Breast epithelium (tissue), 3 donors: ENCODE measurements around the gene TMEM170B.

ENCODE experiments used
- POLR2A ChIP-seq: fragments of 450-650 bp; IDR thresholded peaks from one replicate; pipeline ENCODE4 v1.6.1; 2016; ENCODE audit warnings: antibody characterized with exemption, mild to moderate bottlenecking, moderate library complexity
- POLR2AphosphoS5 ChIP-seq, 3 donors: sonication (generic); formaldehyde crosslinking; IDR thresholded peaks; one replicate each; pipeline ENCODE4 v1.6.1; 2017; ENCODE audit warnings: antibody characterized with exemption in 3 of 3
- TF ChIP-seq, protein P1 (sequence below), 3 donors: fragments of 450-650 bp; IDR thresholded peaks; one replicate each; pipeline ENCODE4 v1.5.1; 2016 to 2017; ENCODE audit warnings: antibody characterized with exemption in 3 of 3, mild to moderate bottlenecking in 3 of 3, moderate library complexity in 3 of 3

GRCh38 chr6:11563793-11564192 is 26.2 kb downstream of the TMEM170B start:
- TF ChIP-seq, protein P1, sequence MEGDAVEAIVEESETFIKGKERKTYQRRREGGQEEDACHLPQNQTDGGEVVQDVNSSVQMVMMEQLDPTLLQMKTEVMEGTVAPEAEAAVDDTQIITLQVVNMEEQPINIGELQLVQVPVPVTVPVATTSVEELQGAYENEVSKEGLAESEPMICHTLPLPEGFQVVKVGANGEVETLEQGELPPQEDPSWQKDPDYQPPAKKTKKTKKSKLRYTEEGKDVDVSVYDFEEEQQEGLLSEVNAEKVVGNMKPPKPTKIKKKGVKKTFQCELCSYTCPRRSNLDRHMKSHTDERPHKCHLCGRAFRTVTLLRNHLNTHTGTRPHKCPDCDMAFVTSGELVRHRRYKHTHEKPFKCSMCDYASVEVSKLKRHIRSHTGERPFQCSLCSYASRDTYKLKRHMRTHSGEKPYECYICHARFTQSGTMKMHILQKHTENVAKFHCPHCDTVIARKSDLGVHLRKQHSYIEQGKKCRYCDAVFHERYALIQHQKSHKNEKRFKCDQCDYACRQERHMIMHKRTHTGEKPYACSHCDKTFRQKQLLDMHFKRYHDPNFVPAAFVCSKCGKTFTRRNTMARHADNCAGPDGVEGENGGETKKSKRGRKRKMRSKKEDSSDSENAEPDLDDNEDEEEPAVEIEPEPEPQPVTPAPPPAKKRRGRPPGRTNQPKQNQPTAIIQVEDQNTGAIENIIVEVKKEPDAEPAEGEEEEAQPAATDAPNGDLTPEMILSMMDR (IDR thresholded peaks at IDR 0.05) = no peak
- TF ChIP-seq POLR2A (no peak), POLR2AphosphoS5 (IDR thresholded peaks at IDR 0.05) (no peak)
